ENCODE results near the gene DDX5. TPM values are rescaled to one million over a fixed set of nuclear protein-coding genes. Genes with fewer than 3 reads are reported as not detected.

DDX5 gene
- total and polyA plus RNA-seq, 2 of the 13 experiments (the other 11 are each of a cell fraction or from before 2014, with no cell fraction given) = 503 to 684 TPM

DNA sequence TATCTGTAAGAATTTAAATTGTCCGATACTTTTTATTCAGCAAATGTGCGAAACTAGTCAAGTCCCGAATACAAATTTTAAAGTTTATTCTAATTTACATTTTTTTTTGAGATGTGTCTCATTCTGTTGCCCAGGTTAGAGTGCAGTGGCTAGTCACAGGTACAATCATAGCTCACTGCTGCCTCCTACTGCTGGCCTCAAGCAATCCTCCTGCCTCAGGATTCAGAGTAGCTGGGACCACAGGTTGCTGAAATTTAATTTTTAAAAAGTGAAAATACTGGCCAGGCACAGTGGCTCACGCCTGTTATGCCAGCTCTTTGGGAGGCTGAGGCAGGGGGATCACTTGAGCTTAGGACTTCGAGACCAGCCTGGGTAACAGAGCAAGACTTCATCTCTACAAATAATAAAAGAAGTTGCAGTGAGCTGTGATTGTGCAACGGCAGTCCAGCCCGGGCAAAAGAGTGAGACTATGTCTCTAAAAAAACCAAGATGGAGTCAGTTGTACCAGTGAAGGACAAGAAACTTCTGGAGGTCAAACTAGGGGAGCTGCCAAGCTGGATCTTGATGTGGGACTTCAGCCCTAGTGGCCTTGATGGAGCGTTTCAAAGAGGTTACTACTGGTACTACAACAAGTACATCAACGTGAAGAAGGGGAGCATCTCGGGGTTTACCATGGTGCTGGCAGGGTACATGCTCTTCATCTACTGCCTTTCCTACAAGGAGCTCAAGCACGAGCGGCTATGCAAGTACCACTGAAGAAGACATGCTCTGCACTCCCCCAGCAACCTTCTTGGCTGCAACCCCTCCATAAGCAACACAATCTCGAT is 14.8 kb downstream of the DDX5 start:
- H3K9ac ChIP-seq (ENCODE audit: insufficient read depth, low read depth, low read length) = no peak overlapping the region
- peak; percentile 63 for ATAC-seq
- H3K4me1 ChIP-seq (ENCODE audit: insufficient read depth, low read length) = peaks cover 26% of the 10 kb centered on the region
- H3K36me3 ChIP-seq (replicated peaks in 1 of 2; ENCODE audit: control insufficient read depth in 1 of 2, insufficient read depth in 2 of 2, low read length in 2 of 2) = peaks cover 10 to 32% of the 10 kb centered on the region in 2 experiments
- peak; percentile 57 for DNase-seq (ENCODE audit: low spot score)
- H3K9me3 ChIP-seq (ENCODE audit: low read length) = no peaks in the 10 kb centered on the region
- intact Hi-C loops (cut with micrococcal nuclease; ENCODE audit: unreplicated experiment) = loop anchor here (1.0 to 10.0 kb wide), 3 partner anchors 71 to 336 kb away; no protein-coding TSS in a partner anchor
- in situ Hi-C loops (cut with HindIII; ENCODE audit: extremely low pct_ligation_motif_present, low pct_unique_long_range_greater_than_20kb) = loop anchor here (5.0 to 10.0 kb wide), 2 partner anchors 69 to 186 kb away; no protein-coding TSS in a partner anchor
- WGBS (ENCODE audit: low lambda C conversion rate) = 93% methylated on average over 13 of the region's 13 CpGs
- CTCF ChIA-PET (ENCODE audit: low intra/inter-chr PET ratio, low total read pairs) = interaction anchor here (1.2 to 4.8 kb wide), 4 partner anchors 72 to 184 kb away, joined by 4 to 57 read pairs (median 6); no protein-coding TSS in a partner anchor
- H3K4me2 ChIP-seq (ENCODE audit: low read depth, low read length) = no peak overlapping the region
- H3K79me2 ChIP-seq (ENCODE audit: insufficient read depth, low read length) = peaks cover 29% of the 10 kb centered on the region
- no peaks in the 10 kb centered on the region; a peak in 1 of 5 replicates for H3K27me3 ChIP-seq (ENCODE audit: control insufficient read depth in 1 of 2, insufficient read depth in 2 of 2, low read length in 2 of 2)
- no peak overlapping the region for H3K27ac ChIP-seq (ENCODE audit: extremely low read length, insufficient read depth, low read length)
- BruUV-seq (replicated peaks) = no TSS peak
- peaks cover 3% of the 10 kb centered on the region; the same call in 1 of the 2 replicates for H4K20me1 ChIP-seq (ENCODE audit: insufficient read depth, low read length)
- POLR2A ChIA-PET = interaction anchor here (1.0 to 2.7 kb wide), 3 partner anchors 10 to 71 kb away, joined by 3 to 23 read pairs (median 3); partner anchors contain the start of genes CEP95 and DDX5
- no peak overlapping the region for H2AFZ ChIP-seq (ENCODE audit: low read length)
- FAIRE-seq = peak; percentile 37
- no peak overlapping the region for H3K4me3 ChIP-seq (replicated peaks in 1 of 3; ENCODE audit: insufficient read depth in 1 of 3, low read depth in 2 of 3, low read length in 3 of 3)
- TF ChIP-seq ZNF431 (CRISPR knock-in tag; IDR thresholded peaks at IDR 0.05; ENCODE audit: borderline replicate concordance, low read depth) (peak; percentile 49; the same call in 1 of the 2 replicates), ZNF850 (CRISPR knock-in tag; conservative IDR thresholded peaks at IDR 0.05) (0 out of 2 replicates have a peak, but pooled peaks have one; percentile 80), XRCC5 (optimal IDR thresholded peaks at IDR 0.05; ENCODE audit: low read length) (peak; percentile 33), SALL1 (CRISPR knock-in tag; IDR thresholded peaks at IDR 0.05) (no peak), BRCA1 (CRISPR knock-in tag; IDR thresholded peaks at IDR 0.05) (no peak), CEBPB (IDR thresholded peaks at IDR 0.05; ENCODE audit: borderline replicate concordance, low read depth, low read length) (peak; percentile 73), SMC3 (IDR thresholded peaks at IDR 0.05; ENCODE audit: low read length) (peak; percentile 74), RAD21 (CRISPR knock-in tag; IDR thresholded peaks at IDR 0.05) (peak; percentile 40; the same call in 1 of the 2 replicates), RFXAP (CRISPR knock-in tag; IDR thresholded peaks at IDR 0.05; ENCODE audit: borderline replicate concordance) (0 out of 2 replicates have a peak, but pooled peaks have one; percentile 47), STAG1 (CRISPR knock-in tag; IDR thresholded peaks at IDR 0.05) (peak; percentile 67), ZNF891 (CRISPR knock-in tag; IDR thresholded peaks at IDR 0.05) (no peak)
- TF ChIP-seq, protein P1, sequence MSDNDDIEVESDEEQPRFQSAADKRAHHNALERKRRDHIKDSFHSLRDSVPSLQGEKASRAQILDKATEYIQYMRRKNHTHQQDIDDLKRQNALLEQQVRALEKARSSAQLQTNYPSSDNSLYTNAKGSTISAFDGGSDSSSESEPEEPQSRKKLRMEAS (IDR thresholded peaks at IDR 0.05) = no peak
- TF ChIP-seq, protein P2, sequence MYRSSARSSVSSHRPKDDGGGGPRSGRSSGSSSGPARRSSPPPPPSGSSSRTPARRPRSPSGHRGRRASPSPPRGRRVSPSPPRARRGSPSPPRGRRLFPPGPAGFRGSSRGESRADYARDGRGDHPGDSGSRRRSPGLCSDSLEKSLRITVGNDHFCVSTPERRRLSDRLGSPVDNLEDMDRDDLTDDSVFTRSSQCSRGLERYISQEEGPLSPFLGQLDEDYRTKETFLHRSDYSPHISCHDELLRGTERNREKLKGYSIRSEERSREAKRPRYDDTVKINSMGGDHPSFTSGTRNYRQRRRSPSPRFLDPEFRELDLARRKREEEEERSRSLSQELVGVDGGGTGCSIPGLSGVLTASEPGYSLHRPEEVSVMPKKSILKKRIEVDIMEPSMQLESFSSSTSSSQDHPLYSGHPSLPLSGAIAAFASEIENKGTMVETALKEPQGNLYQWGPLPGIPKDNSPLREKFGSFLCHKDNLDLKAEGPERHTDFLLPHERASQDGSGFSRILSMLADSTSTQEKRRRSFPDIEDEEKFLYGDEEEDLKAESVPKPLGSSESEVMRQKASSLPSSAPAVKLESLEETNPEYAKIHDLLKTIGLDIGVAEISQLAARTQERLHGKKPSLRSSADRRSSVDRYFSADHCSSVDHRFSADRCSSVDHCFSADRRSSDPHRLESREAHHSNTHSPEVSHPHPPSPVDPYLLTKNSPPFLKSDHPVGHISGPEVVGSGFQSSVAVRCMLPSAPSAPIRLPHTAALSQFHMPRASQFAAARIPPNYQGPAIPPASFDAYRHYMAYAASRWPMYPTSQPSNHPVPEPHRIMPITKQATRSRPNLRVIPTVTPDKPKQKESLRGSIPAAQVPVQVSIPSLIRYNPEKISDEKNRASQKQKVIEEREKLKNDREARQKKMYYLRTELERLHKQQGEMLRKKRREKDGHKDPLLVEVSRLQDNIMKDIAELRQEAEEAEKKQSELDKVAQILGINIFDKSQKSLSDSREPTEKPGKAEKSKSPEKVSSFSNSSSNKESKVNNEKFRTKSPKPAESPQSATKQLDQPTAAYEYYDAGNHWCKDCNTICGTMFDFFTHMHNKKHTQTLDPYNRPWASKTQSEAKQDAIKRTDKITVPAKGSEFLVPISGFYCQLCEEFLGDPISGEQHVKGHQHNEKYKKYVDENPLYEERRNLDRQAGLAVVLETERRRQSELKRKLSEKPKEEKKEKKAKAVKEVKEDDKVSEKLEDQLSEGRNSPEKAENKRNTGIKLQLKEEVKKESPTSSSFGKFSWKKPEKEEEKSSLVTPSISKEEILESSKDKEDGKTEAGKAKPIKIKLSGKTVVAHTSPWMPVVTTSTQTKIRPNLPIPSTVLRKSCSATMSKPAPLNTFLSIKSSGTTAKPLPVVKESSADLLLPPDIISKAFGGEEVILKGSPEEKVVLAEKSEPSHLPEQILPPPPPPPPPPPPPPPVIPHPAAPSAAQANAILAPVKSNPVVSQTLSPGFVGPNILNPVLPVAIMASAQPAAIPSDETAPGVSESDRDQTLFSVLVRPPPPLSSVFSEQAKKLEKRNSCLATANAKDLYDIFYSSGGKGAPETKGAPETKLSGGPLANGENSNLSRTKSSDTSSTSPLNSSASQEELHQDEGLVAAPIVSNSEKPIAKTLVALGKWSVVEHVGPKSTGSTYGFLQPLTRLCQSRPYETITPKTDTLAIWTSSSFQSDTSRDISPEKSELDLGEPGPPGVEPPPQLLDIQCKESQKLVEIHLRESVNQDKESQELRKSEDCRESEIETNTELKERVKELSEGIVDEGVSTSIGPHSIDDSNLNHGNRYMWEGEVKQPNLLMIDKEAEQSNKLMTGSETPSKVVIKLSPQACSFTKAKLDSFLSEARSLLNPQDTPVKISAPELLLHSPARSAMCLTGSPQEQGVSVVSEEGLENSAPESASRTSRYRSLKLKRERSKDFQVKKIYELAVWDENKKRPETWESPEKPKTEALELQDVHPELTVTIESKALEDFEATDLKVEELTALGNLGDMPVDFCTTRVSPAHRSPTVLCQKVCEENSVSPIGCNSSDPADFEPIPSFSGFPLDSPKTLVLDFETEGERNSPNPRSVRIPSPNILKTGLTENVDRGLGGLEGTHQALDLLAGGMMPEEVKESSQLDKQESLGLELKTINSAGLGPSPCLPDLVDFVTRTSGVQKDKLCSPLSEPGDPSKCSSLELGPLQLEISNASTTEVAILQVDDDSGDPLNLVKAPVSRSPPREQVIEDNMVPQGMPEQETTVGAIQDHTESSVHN (CRISPR knock-in tag; IDR thresholded peaks at IDR 0.05) = 0 out of 2 replicates have a peak, but pooled peaks have one; percentile 51

Measured in HepG2 (cell line).